Gastroesophageal sphincter (tissue), 4 donors: ENCODE data around the gene CNTNAP2. TPM values are rescaled to one million over a fixed set of nuclear protein-coding genes. Genes with fewer than 3 reads are reported as not detected.

Experiments
- ATAC-seq: fragments of 150-250 bp; one replicate; pipeline ENCODE4 v1.9.1; 2016; ENCODE audit warnings: mild to moderate bottlenecking, moderate library complexity
- H3K27ac ChIP-seq, 4 donors: fragments of 200-600 bp; sonication (generic) in 3 of 4; 1 replicate in 3 of 4; 2 replicates in 1 of 4; pipeline ENCODE4 v1.5.1; 2016 to 2019
- H3K27me3 ChIP-seq: fragments of 200-600 bp; sonication (generic); one replicate; pipeline ENCODE4 v1.5.1; 2019
- H3K36me3 ChIP-seq, 2 donors: fragments of 200-600 bp; sonication (generic); one replicate each; pipeline ENCODE4 v1.5.1; 2019; ENCODE audit warnings: control low read depth in 1 of 2
- H3K4me1 ChIP-seq, 3 donors: fragments of 200-600 bp; sonication (generic); 1 replicate in 2 of 3; 2 replicates in 1 of 3; pipeline ENCODE4 v1.5.1; 2016 to 2019; ENCODE audit warnings: control low read depth in 2 of 3
- H3K4me3 ChIP-seq, 2 donors: fragments of 200-600 bp; sonication (generic); one replicate each; pipeline ENCODE4 v1.5.1; 2019; ENCODE audit warnings: mild to moderate bottlenecking in 1 of 2, moderate library complexity in 1 of 2
- H3K9me3 ChIP-seq, 3 donors: fragments of 200-600 bp; sonication (generic); one replicate each; pipeline ENCODE4 v1.5.1; 2017 to 2019; ENCODE audit warnings: control low read depth in 2 of 3
- EP300 ChIP-seq: sonication (generic); formaldehyde crosslinking; IDR thresholded peaks from one replicate; pipeline ENCODE4 v1.6.1; 2017; ENCODE audit warnings: antibody characterized with exemption, mild to moderate bottlenecking
- POLR2A ChIP-seq, 2 donors: fragments of 450-650 bp; IDR thresholded peaks; one replicate each; pipeline ENCODE4 v1.6.1; 2017; ENCODE audit warnings: antibody characterized with exemption in 2 of 2, mild to moderate bottlenecking in 2 of 2, moderate library complexity in 1 of 2
- POLR2AphosphoS5 ChIP-seq: sonication (generic); formaldehyde crosslinking; IDR thresholded peaks from one replicate; pipeline ENCODE4 v1.6.1; 2017; ENCODE audit warnings: antibody characterized with exemption
- WGBS, 2 donors: methylation state at CpG; one replicate each; pipeline ENCODE4 v1.1.5; 2018; ENCODE audit warnings: low coverage in 1 of 2; 5-methylcytosine and 5-hydroxymethylcytosine counted together
- total RNA-seq, 4 donors: library from RNA; depleted of rRNA; stranded (reverse); fragments of >200 nt; gene quantifications; one replicate each; pipeline ENCODE4 v1.1.0, GENCODE V29; 2016
- TF ChIP-seq, protein P1 (sequence below), 4 experiments: fragments of 200-600 bp in 2 of 4; fragments of 450-650 bp in 2 of 4; sonication (generic) in 1 of 4; IDR thresholded peaks; one replicate each; pipeline ENCODE4 v1.5.1; 2017 to 2019; ENCODE audit warnings: antibody characterized with exemption in 4 of 4, mild to moderate bottlenecking in 2 of 4, moderate library complexity in 2 of 4

CNTNAP2 gene
- total RNA-seq, 4 donors from 2014 or later = 1.5 to 8.9 (median 3.2) TPM

DNA sequence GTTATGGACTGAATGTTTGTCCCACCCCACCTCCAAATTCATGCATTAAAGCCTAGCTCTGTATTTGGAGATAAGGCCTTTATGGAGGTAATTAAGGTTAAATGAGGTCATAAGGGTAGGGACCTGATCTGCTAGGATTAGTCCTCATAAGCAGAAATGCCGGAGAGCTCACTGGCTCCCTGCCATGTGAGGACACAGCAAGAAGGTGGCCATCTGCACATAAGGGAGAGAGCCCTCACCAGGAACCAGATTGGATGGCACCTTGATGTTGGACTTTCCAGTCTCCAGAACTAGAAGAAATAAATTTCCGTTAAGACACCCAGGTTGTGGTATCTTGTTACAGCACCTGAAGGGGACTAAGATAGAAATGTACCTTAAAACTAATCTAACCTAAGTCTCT is 1657.9 kb downstream of the CNTNAP2 start:
- Histone ChIP-seq H3K4me3 (no peak overlapping the region), H3K4me1 (no peaks in the 10 kb centered on the region), H3K27ac (no peak overlapping the region), H3K9me3 (no peaks in the 10 kb centered on the region), H3K36me3 (no peaks in the 10 kb centered on the region), H3K27me3 (no peaks in the 10 kb centered on the region)
- no peak for ATAC-seq
- WGBS, 2 donors = 80 to 100% methylated on average over 1 to 2 of the region's 2 CpGs
- TF ChIP-seq, protein P1, sequence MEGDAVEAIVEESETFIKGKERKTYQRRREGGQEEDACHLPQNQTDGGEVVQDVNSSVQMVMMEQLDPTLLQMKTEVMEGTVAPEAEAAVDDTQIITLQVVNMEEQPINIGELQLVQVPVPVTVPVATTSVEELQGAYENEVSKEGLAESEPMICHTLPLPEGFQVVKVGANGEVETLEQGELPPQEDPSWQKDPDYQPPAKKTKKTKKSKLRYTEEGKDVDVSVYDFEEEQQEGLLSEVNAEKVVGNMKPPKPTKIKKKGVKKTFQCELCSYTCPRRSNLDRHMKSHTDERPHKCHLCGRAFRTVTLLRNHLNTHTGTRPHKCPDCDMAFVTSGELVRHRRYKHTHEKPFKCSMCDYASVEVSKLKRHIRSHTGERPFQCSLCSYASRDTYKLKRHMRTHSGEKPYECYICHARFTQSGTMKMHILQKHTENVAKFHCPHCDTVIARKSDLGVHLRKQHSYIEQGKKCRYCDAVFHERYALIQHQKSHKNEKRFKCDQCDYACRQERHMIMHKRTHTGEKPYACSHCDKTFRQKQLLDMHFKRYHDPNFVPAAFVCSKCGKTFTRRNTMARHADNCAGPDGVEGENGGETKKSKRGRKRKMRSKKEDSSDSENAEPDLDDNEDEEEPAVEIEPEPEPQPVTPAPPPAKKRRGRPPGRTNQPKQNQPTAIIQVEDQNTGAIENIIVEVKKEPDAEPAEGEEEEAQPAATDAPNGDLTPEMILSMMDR (IDR thresholded peaks at IDR 0.05) = no peak
- TF ChIP-seq POLR2A (IDR thresholded peaks at IDR 0.05) (no peak), EP300 (no peak), POLR2AphosphoS5 (no peak)

DNA sequence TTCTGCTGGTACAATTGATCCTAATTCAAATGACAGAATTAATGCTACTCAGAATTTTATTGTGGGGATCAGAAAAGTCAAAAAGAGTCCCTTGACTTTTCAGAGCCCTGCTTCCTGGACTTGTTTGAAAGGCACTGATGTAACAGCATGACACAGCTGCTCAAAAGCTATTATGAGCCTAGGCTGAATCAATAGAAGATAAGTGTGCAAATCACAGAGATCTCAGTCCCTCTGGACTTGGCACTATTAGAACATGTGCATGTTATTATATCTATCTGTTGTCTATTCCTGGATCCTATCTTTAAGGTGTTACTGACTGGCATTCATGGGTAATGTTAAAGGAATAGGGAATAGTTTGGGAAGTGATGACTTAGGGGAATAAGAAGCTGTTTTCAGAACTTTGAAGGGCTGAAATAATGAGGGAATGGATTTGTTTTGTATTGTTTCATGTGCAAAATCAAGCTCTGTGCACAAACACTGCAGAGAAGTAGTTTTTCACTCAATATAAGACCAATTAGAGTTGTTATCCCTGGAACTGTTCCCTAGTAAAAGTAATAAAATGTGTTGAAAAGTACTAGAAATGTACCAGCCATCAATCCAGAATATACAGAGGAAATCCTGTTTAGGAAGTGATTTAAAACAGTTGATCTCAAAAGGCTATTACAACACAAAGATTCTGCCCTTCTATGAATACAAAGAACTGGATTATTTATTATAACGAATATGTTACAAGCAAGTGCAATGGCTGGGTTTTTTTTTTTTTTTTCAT is 1659.1 kb downstream of the CNTNAP2 start:
- Histone ChIP-seq H3K4me3 (no peak overlapping the region), H3K27me3 (no peaks in the 10 kb centered on the region), H3K9me3 (no peaks in the 10 kb centered on the region), H3K36me3 (no peaks in the 10 kb centered on the region), H3K27ac (no peak overlapping the region), H3K4me1 (no peaks in the 10 kb centered on the region)
- no peak for TF ChIP-seq EP300
- no peak for TF ChIP-seq POLR2AphosphoS5
- no peak for TF ChIP-seq POLR2A (IDR thresholded peaks at IDR 0.05)
- TF ChIP-seq, protein P1 (IDR thresholded peaks at IDR 0.05) = no peak
- WGBS, 2 donors = 43 to 48% methylated on average over 1 of the region's 1 CpG
- ATAC-seq = no peak

GRCh38 chr7:147777309-147777708 is 1660.7 kb downstream of the CNTNAP2 start:
- H3K9me3 ChIP-seq = no peaks in the 10 kb centered on the region
- no peaks in the 10 kb centered on the region for H3K27me3 ChIP-seq
- 60 to 90% methylated on average over 3 of the region's 3 CpGs for WGBS, 2 donors
- H3K4me1 ChIP-seq = no peaks in the 10 kb centered on the region
- ATAC-seq = no peak
- H3K4me3 ChIP-seq = no peak overlapping the region
- no peaks in the 10 kb centered on the region for H3K36me3 ChIP-seq
- TF ChIP-seq, protein P1 (IDR thresholded peaks at IDR 0.05) = no peak
- TF ChIP-seq POLR2A (IDR thresholded peaks at IDR 0.05) (no peak), POLR2AphosphoS5 (no peak), EP300 (no peak)
- H3K27ac ChIP-seq = no peak overlapping the region

GRCh38 chr7:147779949-147780348 is 1663.3 kb downstream of the CNTNAP2 start:
- H3K9me3 ChIP-seq = no peaks in the 10 kb centered on the region
- no peak overlapping the region for H3K27ac ChIP-seq
- no peak for ATAC-seq
- H3K4me3 ChIP-seq = no peak overlapping the region
- no peaks in the 10 kb centered on the region for H3K36me3 ChIP-seq
- H3K4me1 ChIP-seq = no peaks in the 10 kb centered on the region
- 70 to 71% methylated on average over 3 of the region's 3 CpGs for WGBS, 2 donors
- H3K27me3 ChIP-seq = no peaks in the 10 kb centered on the region
- no peak for TF ChIP-seq EP300
- TF ChIP-seq, protein P1 (IDR thresholded peaks at IDR 0.05) = no peak

DNA sequence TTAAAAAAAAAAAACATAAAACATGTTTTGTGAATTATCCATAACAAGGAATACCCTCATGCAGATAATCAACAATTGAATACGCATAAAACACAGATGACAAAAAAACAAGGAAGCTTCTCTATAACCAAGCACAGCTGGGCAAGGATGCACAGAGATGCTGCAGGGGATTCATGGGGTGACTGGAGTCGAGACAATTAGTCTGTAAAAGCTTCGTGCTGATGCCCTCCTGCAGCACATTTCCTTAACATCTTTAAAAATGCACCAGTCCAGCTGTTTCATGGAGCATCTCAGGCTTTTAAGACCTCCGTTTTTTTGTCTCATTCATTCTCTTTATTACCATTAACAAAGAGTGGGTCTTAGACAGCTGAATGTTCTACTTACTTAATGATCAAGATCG is 1680.0 kb downstream of the CNTNAP2 start:
- 67 to 83% methylated on average over 4 to 5 of the region's 5 CpGs for WGBS, 2 donors
- ATAC-seq = no peak
- H3K27ac ChIP-seq = no peak overlapping the region
- TF ChIP-seq EP300 = no peak
- TF ChIP-seq POLR2AphosphoS5 = no peak
- TF ChIP-seq POLR2A (IDR thresholded peaks at IDR 0.05) = no peak
- TF ChIP-seq, protein P1 (IDR thresholded peaks at IDR 0.05) = no peak
- H3K36me3 ChIP-seq = no peaks in the 10 kb centered on the region
- H3K4me3 ChIP-seq = no peak overlapping the region
- no peaks in the 10 kb centered on the region for H3K4me1 ChIP-seq
- no peaks in the 10 kb centered on the region for H3K27me3 ChIP-seq
- H3K9me3 ChIP-seq = no peaks in the 10 kb centered on the region
